Skeletal muscle satellite cell (primary cell): ENCODE results near the gene OVAAL.

Source experiments
- H3K27me3 ChIP-seq: 2 replicates; pipeline ENCODE4 v1.7.0; 2013; ENCODE audit warnings: low read length; ENCODE audit not compliant: control insufficient read depth, insufficient read depth
- H3K36me3 ChIP-seq: 2 replicates; pipeline ENCODE4 v1.7.0; 2013; ENCODE audit warnings: mild to moderate bottlenecking, control low read depth, low read length; ENCODE audit not compliant: insufficient read depth
- H3K4me1 ChIP-seq: 2 replicates; pipeline ENCODE4 v1.7.0; 2013; ENCODE audit warnings: low read length; ENCODE audit not compliant: control insufficient read depth, insufficient read depth
- H3K4me2 ChIP-seq: 2 replicates; pipeline ENCODE4 v1.7.0; 2013; ENCODE audit warnings: mild to moderate bottlenecking, low read length
- H3K4me3 ChIP-seq: 2 replicates; pipeline ENCODE4 v1.7.0; 2013; ENCODE audit warnings: low read length
- H3K9ac ChIP-seq: 2 replicates; pipeline ENCODE4 v1.7.0; 2013; ENCODE audit warnings: mild to moderate bottlenecking, low read depth, low read length, moderate library complexity
- H3K9me3 ChIP-seq: replicated peaks from 2 replicates; pipeline ENCODE4 v1.7.0; 2013; ENCODE audit warnings: mild to moderate bottlenecking, control low read depth, low read length

The OVAAL gene

GRCh38 chr1:180595966-180596365 lies 37.2 kb downstream of the OVAAL start:
- Histone ChIP-seq H3K9ac (no peak overlapping the region), H3K4me2 (no peak overlapping the region), H3K27me3 (no peaks in the 10 kb centered on the region), H3K4me3 (no peak overlapping the region), H3K36me3 (no peaks in the 10 kb centered on the region), H3K9me3 (no peaks in the 10 kb centered on the region), H3K4me1 (no peaks in the 10 kb centered on the region)

GRCh38 chr1:180597520-180597919 lies 38.8 kb downstream of the OVAAL start:
- Histone ChIP-seq H3K9me3 (no peaks in the 10 kb centered on the region), H3K4me3 (no peak overlapping the region), H3K27me3 (no peaks in the 10 kb centered on the region), H3K36me3 (no peaks in the 10 kb centered on the region), H3K4me1 (no peaks in the 10 kb centered on the region), H3K9ac (no peak overlapping the region), H3K4me2 (no peak overlapping the region)

GRCh38 chr1:180598333-180598974 lies 39.7 kb downstream of the OVAAL start:
- Histone ChIP-seq H3K9ac (no peak overlapping the region), H3K9me3 (no peaks in the 10 kb centered on the region), H3K4me3 (no peak overlapping the region), H3K4me1 (no peaks in the 10 kb centered on the region), H3K36me3 (no peaks in the 10 kb centered on the region), H3K4me2 (no peak overlapping the region), H3K27me3 (no peaks in the 10 kb centered on the region)

- H3K9ac ChIP-seq: no peak overlapping the region
- H3K4me2 ChIP-seq: no peak overlapping the region
- no peaks in the 10 kb centered on the region for H3K9me3 ChIP-seq
- no peaks in the 10 kb centered on the region for H3K27me3 ChIP-seq
- no peaks in the 10 kb centered on the region for H3K36me3 ChIP-seq
- no peak overlapping the region for H3K4me3 ChIP-seq
- no peaks in the 10 kb centered on the region for H3K4me1 ChIP-seq
These were observed 41.6 kb downstream of the OVAAL start for GRCh38 chr1:180600343-180600742.

GRCh38 chr1:180601512-180601911 lies 42.7 kb downstream of the OVAAL start:
- Histone ChIP-seq H3K9me3 (no peaks in the 10 kb centered on the region), H3K4me1 (no peaks in the 10 kb centered on the region), H3K4me2 (no peak overlapping the region), H3K4me3 (no peak overlapping the region), H3K27me3 (no peaks in the 10 kb centered on the region), H3K9ac (no peak overlapping the region), H3K36me3 (no peaks in the 10 kb centered on the region)

GRCh38 chr1:180603223-180603849 lies 44.6 kb downstream of the OVAAL start:
- Histone ChIP-seq H3K9ac (no peak overlapping the region), H3K4me2 (no peak overlapping the region), H3K27me3 (no peaks in the 10 kb centered on the region), H3K9me3 (no peaks in the 10 kb centered on the region), H3K36me3 (no peaks in the 10 kb centered on the region), H3K4me3 (no peak overlapping the region), H3K4me1 (no peaks in the 10 kb centered on the region)

GRCh38 chr1:180603850-180604226 lies 45.1 kb downstream of the OVAAL start:
- H3K4me3 ChIP-seq: no peak overlapping the region
- no peak overlapping the region for H3K9ac ChIP-seq
- H3K9me3 ChIP-seq: no peaks in the 10 kb centered on the region

GRCh38 chr1:180606155-180606554 lies 47.4 kb downstream of the OVAAL start:
- Histone ChIP-seq H3K9me3 (no peaks in the 10 kb centered on the region), H3K27me3 (no peaks in the 10 kb centered on the region), H3K4me1 (peaks cover 3% of the 10 kb centered on the region), H3K9ac (no peak overlapping the region), H3K4me2 (no peak overlapping the region), H3K4me3 (no peak overlapping the region), H3K36me3 (no peaks in the 10 kb centered on the region)

More at GRCh38 chr1:180603850-180604226, 45.1 kb downstream of the OVAAL start:
- H3K27me3 ChIP-seq: no peaks in the 10 kb centered on the region
- H3K4me1 ChIP-seq: no peaks in the 10 kb centered on the region
- H3K4me2 ChIP-seq: no peak overlapping the region
- H3K36me3 ChIP-seq: no peaks in the 10 kb centered on the region

GRCh38 chr1:180609643-180610555 lies 51.1 kb downstream of the OVAAL start:
- Histone ChIP-seq H3K27me3 (no peaks in the 10 kb centered on the region), H3K4me1 (peaks cover 3% of the 10 kb centered on the region), H3K36me3 (no peaks in the 10 kb centered on the region), H3K9ac (no peak overlapping the region), H3K4me3 (no peak overlapping the region), H3K4me2 (no peak overlapping the region), H3K9me3 (no peaks in the 10 kb centered on the region)

- Histone ChIP-seq H3K27me3 (no peaks in the 10 kb centered on the region), H3K4me1 (peaks cover 3% of the 10 kb centered on the region), H3K9me3 (no peaks in the 10 kb centered on the region), H3K4me2 (no peak overlapping the region), H3K4me3 (no peak overlapping the region), H3K9ac (no peak overlapping the region), H3K36me3 (no peaks in the 10 kb centered on the region)
These were observed 51.8 kb downstream of the OVAAL start for GRCh38 chr1:180610556-180611015.

- no peak overlapping the region for H3K9ac ChIP-seq
- H3K27me3 ChIP-seq: no peaks in the 10 kb centered on the region
- H3K9me3 ChIP-seq: no peaks in the 10 kb centered on the region
- no peaks in the 10 kb centered on the region for H3K36me3 ChIP-seq
- H3K4me3 ChIP-seq: no peak overlapping the region
- no peak overlapping the region for H3K4me2 ChIP-seq
- H3K4me1 ChIP-seq: peaks cover 3% of the 10 kb centered on the region
These were observed 52.5 kb downstream of the OVAAL start for GRCh38 chr1:180611016-180611930.
